Neural progenitor cell (in vitro differentiated cells): ENCODE results near the gene RNF138.
"Not testable (repeated sequence)": the region's sequence is repeated elsewhere in the genome, so short reads cannot be mapped to it uniquely, and the experiment has no call there.

Source experiments
- EZH2 ChIP-seq: fragments of 200-600 bp; sonication (generic); IDR thresholded peaks from 2 replicates; pipeline ENCODE4 v1.6.1; 2017; ENCODE audit warnings: antibody characterized with exemption, mild to moderate bottlenecking, moderate library complexity
- EZH2phosphoT487 ChIP-seq: fragments of 200-600 bp; sonication (generic); IDR thresholded peaks from 2 replicates; pipeline ENCODE4 v1.6.1; 2017; ENCODE audit warnings: antibody characterized with exemption
- TF ChIP-seq, protein P1 (sequence below): fragments of 200-600 bp; sonication (generic); IDR thresholded peaks from 2 replicates; pipeline ENCODE4 v1.5.1; 2017; ENCODE audit warnings: antibody characterized with exemption, mild to moderate bottlenecking

DNA sequence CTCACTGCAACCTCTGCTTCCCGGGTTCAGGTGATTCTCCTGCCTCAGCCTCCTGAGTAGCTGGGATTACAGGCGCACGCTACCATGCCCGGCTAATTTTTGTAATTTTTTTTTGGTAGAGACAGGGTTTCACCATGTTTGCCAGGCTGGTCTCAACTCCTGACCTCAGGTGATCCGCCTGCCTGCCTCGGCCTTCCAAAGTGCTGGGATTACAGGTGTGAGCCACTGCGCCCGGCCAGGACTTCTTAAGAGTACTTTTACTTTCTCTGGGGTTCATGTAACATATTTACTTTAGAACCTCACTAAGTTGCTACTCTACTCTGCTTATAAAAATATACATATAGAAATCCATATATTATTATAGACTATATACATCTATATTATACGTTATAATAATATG lies 67.0 kb downstream of the RNF138 start:
- TF ChIP-seq, protein P1, sequence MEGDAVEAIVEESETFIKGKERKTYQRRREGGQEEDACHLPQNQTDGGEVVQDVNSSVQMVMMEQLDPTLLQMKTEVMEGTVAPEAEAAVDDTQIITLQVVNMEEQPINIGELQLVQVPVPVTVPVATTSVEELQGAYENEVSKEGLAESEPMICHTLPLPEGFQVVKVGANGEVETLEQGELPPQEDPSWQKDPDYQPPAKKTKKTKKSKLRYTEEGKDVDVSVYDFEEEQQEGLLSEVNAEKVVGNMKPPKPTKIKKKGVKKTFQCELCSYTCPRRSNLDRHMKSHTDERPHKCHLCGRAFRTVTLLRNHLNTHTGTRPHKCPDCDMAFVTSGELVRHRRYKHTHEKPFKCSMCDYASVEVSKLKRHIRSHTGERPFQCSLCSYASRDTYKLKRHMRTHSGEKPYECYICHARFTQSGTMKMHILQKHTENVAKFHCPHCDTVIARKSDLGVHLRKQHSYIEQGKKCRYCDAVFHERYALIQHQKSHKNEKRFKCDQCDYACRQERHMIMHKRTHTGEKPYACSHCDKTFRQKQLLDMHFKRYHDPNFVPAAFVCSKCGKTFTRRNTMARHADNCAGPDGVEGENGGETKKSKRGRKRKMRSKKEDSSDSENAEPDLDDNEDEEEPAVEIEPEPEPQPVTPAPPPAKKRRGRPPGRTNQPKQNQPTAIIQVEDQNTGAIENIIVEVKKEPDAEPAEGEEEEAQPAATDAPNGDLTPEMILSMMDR = not testable (repeated sequence)
- not testable (repeated sequence) for TF ChIP-seq EZH2phosphoT487, EZH2
